Fibroblast of pulmonary artery (primary cell): ENCODE data around the gene OLFML1.

Experiments used
- DNase-seq: peaks from one replicate; pipeline ENCODE4 v3.0.0-alpha.2; 2010; ENCODE audit warnings: low read depth
- H3K4me3 ChIP-seq: replicated peaks from 2 replicates; pipeline ENCODE4 v1.5.1; 2011; ENCODE audit warnings: low read depth, mild to moderate bottlenecking, control low read depth, low read length, moderate library complexity
- TF ChIP-seq, protein P1 (sequence below): IDR thresholded peaks from 2 replicates; pipeline ENCODE4 v1.5.1; 2011; ENCODE audit warnings: mild to moderate bottlenecking, control low read depth, low read length, inconsistent platforms; ENCODE audit errors: missing control alignments

The OLFML1 gene

GRCh38 chr11:7536100-7536499, 50.8 kb downstream of the OLFML1 start:
- TF ChIP-seq, protein P1, sequence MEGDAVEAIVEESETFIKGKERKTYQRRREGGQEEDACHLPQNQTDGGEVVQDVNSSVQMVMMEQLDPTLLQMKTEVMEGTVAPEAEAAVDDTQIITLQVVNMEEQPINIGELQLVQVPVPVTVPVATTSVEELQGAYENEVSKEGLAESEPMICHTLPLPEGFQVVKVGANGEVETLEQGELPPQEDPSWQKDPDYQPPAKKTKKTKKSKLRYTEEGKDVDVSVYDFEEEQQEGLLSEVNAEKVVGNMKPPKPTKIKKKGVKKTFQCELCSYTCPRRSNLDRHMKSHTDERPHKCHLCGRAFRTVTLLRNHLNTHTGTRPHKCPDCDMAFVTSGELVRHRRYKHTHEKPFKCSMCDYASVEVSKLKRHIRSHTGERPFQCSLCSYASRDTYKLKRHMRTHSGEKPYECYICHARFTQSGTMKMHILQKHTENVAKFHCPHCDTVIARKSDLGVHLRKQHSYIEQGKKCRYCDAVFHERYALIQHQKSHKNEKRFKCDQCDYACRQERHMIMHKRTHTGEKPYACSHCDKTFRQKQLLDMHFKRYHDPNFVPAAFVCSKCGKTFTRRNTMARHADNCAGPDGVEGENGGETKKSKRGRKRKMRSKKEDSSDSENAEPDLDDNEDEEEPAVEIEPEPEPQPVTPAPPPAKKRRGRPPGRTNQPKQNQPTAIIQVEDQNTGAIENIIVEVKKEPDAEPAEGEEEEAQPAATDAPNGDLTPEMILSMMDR, result no peak
- DNase-seq, result no peak
- H3K4me3 ChIP-seq, result no peak overlapping the region

GRCh38 chr11:7537265-7537664, 52.0 kb downstream of the OLFML1 start:
- TF ChIP-seq, protein P1, result no peak
- no peak for DNase-seq

DNA sequence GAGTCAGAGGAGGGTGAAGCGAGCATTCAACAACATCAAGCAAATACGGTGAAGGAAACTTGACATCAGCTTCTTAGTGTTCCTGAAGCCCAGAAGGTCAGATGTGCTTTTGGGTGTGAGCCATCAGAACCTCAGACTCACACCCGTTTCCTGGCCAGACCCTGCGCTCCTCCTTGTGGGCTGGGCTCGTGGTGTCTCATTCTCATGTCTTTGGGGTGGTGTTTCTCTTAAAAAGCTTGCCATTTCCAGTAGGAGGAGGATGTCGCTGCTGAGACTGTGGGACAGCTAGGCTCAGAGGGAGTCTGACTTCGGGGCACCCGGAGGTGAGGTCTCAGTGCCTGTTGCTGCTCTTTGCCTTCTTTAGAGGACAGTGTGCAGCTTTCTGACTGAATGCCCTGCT, 52.7 kb downstream of the OLFML1 start:
- TF ChIP-seq, protein P1, result no peak
- H3K4me3 ChIP-seq, result no peak overlapping the region
- no peak for DNase-seq

More at GRCh38 chr11:7537265-7537664, 52.0 kb downstream of the OLFML1 start:
- H3K4me3 ChIP-seq, result no peak overlapping the region

DNA sequence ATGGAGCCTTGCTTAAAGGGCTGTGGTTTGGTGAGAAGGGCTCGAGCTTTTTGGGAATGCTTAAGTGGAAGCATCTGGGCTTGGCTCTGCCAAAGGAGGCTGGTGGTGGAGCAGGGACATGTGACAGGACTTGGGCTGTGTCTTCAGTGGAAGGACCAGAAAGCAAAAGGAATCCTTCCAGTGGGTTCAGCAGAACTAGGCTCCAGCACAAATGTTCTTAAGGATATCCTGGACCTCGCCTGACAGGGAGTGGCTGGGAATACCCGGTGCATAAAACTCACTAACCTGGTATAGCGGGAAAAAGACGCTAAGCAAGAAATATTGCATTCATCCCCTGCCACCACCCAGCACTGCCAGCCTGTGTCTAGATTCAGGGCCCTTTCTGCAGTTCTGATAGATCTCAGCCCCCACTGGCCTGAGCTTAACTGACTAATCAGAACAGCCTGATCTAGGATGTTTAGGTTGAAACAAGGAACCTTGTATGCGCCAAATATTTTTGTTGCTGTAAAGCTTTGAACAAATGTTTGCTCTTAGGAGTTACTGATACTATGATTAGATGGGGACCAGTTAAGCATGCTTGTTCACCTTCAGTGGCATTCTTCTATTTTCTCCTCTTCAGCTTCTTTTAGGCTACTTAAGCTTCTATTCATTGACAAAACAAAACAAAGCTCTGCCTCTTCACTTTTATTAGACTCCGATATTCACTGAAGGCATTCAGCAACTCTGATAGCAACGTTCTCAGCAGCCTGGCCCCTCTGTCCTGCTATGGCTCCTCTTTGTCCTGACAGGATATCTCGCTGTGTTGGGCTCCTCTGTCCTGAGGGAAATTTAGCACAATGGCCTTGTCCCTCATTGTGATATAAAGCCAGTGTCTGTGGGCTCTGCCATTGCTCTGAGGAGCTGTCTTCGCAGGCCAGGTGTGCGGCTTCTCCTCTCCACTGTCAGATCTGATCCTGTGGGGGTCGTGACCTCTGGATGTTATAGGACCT, 53.5 kb downstream of the OLFML1 start:
- no peak for DNase-seq
- TF ChIP-seq, protein P1, result no peak
- no peak overlapping the region for H3K4me3 ChIP-seq

DNA sequence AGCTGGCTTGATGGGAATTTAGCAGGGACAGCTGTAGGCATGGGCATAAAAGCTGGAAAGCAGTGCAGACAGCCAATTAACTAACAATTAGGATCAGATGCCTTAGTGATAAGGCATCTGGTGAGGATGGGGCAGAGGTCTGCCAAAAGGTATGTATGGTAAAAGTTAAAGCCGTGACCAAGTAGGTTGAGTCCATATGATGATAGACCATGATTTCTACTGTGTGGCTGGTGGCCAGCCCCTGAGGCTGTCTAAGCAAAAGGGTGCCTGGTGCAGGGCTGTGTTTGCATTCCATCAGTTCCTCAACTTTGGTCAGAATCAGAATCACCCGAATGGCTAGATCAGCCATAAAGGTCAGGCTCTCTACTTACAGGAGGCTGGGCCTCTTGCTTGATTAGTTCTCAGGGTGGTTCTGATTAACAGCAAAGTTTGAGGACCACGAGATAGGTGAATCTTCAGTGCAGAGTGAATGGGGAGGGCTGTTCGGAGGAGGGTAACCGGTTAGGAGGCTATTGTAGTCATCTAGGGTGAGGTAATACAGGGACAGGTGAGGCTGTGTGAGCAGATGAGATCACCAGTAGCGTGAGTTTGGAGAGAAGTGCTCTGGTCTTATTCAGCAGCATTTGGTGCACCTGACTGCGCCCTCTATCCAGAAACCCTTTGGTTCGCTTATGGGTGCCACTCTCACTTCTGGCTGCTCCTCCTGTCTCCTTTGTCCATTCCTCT, 55.7 kb downstream of the OLFML1 start:
- no peak overlapping the region for H3K4me3 ChIP-seq
- DNase-seq, result no peak
- TF ChIP-seq, protein P1, result no peak

GRCh38 chr11:7543302-7543701, 58.0 kb downstream of the OLFML1 start:
- DNase-seq, result no peak
- no peak overlapping the region for H3K4me3 ChIP-seq
- TF ChIP-seq, protein P1, result no peak
